Activated naive CD4-positive, alpha-beta T cell treated with anti-CD3 and anti-CD28 coated beads, Interleukin-2, amount 10 ng/mL, durations not matched to agents 7 days and 5 days (primary cell): ENCODE data around the gene ADTRP.
"Not testable (repeated sequence)": the region's sequence is repeated elsewhere in the genome, so short reads cannot be mapped to it uniquely, and the experiment has no call there.

ENCODE experiments used
- CTCF ChIA-PET: fragments of 350-600 bp; sonication (Branson Sonifier 250); formaldehyde crosslinking; loops from one replicate; lab custom pipeline; 2021; ENCODE audit warnings: antibody characterized with exemption; lab: Charles Lee
- DNase-seq: peaks from one replicate; pipeline ENCODE4 v3.0.0-alpha.2; 2020
- H3K27ac Mint-ChIP-seq: one replicate; pipeline ENCODE4 v1.8.0; 2021; ENCODE audit warnings: mild to moderate bottlenecking, moderate library complexity, mixed read lengths
- H3K27me3 Mint-ChIP-seq: one replicate; pipeline ENCODE4 v1.8.0; 2021; ENCODE audit warnings: mild to moderate bottlenecking, mixed read lengths
- H3K36me3 Mint-ChIP-seq: one replicate; pipeline ENCODE4 v1.8.0; 2021; ENCODE audit warnings: mixed read lengths
- H3K4me1 Mint-ChIP-seq: one replicate; pipeline ENCODE4 v1.8.0; 2021; ENCODE audit warnings: mixed read lengths
- H3K4me3 Mint-ChIP-seq: one replicate; pipeline ENCODE4 v1.8.0; 2021; ENCODE audit warnings: mild to moderate bottlenecking, moderate library complexity, mixed read lengths
- H3K9me3 Mint-ChIP-seq: one replicate; pipeline ENCODE4 v1.8.0; 2021; ENCODE audit warnings: mixed read lengths

ADTRP gene

GRCh38 chr6:11706171-11706570, 72.4 kb downstream of the ADTRP start:
- Mint-ChIP-seq H3K4me1 (peaks cover 21% of the 10 kb centered on the region), H3K36me3 (peaks cover 6% of the 10 kb centered on the region), H3K4me3 (no peak overlapping the region), H3K27ac (no peak overlapping the region), H3K27me3 (no peaks in the 10 kb centered on the region), H3K9me3 (no peaks in the 10 kb centered on the region)
- DNase-seq: no peak
- CTCF ChIA-PET: no interaction called here

GRCh38 chr6:11705483-11705882, 73.1 kb downstream of the ADTRP start:
- CTCF ChIA-PET: no interaction called here
- no peak for DNase-seq
- no peak overlapping the region for H3K27ac Mint-ChIP-seq
- H3K4me3 Mint-ChIP-seq: no peak overlapping the region
- H3K36me3 Mint-ChIP-seq: peaks cover 5% of the 10 kb centered on the region
- no peaks in the 10 kb centered on the region for H3K27me3 Mint-ChIP-seq
- H3K4me1 Mint-ChIP-seq: peaks cover 14% of the 10 kb centered on the region
- H3K9me3 Mint-ChIP-seq: no peaks in the 10 kb centered on the region

DNA sequence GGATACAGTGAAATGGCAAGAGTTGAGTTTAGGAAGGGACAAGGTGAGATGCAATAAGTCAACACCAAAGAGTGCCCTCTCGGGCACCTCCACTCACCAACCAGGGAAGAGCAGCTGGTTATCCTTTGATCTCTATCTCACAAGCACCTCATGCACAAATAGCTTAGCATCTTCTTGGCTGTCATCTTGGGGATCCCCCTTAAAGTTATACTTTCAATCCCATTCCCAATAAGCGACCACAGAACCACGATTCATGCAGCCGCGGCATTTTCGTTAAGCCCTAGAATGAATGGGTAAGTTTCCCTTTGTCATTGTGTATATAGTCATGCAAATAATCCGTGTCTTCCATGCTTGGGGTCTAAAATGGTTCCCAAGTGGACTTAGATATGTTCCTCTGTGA, 73.5 kb downstream of the ADTRP start:
- no peaks in the 10 kb centered on the region for H3K9me3 Mint-ChIP-seq
- no peak overlapping the region for H3K4me3 Mint-ChIP-seq
- H3K36me3 Mint-ChIP-seq: peaks cover under 1% of the 10 kb centered on the region
- no peaks in the 10 kb centered on the region for H3K27me3 Mint-ChIP-seq
- H3K4me1 Mint-ChIP-seq: peaks cover 10% of the 10 kb centered on the region
- DNase-seq: no peak
- H3K27ac Mint-ChIP-seq: no peak overlapping the region
- CTCF ChIA-PET: no interaction called here

GRCh38 chr6:11703725-11704124, 74.9 kb downstream of the ADTRP start:
- Mint-ChIP-seq H3K27ac (no peak overlapping the region), H3K4me3 (no peak overlapping the region), H3K36me3 (no peaks in the 10 kb centered on the region), H3K27me3 (no peaks in the 10 kb centered on the region), H3K4me1 (peaks cover 2% of the 10 kb centered on the region), H3K9me3 (no peaks in the 10 kb centered on the region)
- no peak for DNase-seq
- CTCF ChIA-PET: interaction anchor here (0.8 kb wide), 1 partner anchor 530 kb away, joined by 3 read pairs; no protein-coding TSS in a partner anchor

DNA sequence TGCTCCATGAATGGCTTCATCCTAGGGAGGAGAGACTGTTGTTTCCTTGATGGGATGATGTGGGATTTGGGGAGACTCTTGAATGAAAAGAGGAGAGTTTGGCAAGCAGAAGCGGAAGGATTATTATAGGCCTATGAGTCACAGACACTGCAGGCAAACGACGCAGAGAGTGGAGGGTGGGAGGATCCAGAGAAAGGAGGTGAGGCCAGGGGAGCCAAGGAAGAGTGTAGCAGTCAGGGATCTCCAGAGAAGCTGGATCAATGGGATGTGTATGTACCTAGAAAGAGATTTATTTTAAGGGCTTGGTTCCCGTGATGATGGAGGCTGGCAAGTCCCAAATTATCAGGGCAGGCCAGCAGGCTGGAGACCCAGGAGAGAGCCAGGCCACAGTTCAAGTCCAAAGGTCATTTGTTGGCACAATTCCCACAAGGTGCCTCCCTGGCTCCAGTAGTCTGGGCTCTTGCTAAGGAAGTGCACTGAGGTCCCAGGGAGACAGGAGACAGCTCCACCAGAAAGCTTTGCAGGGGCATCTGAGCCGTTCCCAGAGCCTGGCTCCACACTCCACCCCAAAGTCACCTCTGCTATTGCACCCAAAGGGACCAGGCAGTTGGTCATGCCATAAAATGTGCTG, 76.0 kb downstream of the ADTRP start:
- DNase-seq: no peak
- no peaks in the 10 kb centered on the region for H3K36me3 Mint-ChIP-seq
- no peak overlapping the region for H3K27ac Mint-ChIP-seq
- no peak overlapping the region for H3K4me3 Mint-ChIP-seq
- CTCF ChIA-PET: interaction anchor here (0.6 to 2.5 kb wide), 2 partner anchors 10 to 216 kb away, joined by 3 to 7 read pairs; no protein-coding TSS in a partner anchor
- H3K9me3 Mint-ChIP-seq: no peaks in the 10 kb centered on the region
- peaks cover 2% of the 10 kb centered on the region for H3K4me1 Mint-ChIP-seq
- H3K27me3 Mint-ChIP-seq: no peaks in the 10 kb centered on the region

DNA sequence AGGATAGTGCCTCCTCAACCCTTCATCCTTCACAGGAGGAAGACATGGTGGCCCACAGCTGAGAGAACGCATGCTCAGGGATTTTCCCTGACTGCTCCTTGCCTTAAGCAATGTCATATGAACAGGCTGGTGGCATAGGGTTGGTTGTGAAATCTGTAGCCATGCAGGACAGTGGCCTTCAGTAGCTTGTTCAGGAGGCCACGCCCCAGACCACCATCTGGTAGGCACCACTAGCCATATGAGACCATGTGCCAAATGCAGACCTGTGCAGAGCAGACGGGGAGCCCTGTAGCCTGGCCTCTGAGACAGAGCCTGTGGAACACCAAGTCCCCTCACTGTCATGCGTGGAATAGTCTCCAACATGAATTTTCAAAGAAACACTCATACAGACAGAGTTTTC, 76.5 kb downstream of the ADTRP start:
- Mint-ChIP-seq H3K36me3 (no peaks in the 10 kb centered on the region), H3K27ac (no peak overlapping the region), H3K4me3 (no peak overlapping the region), H3K27me3 (no peaks in the 10 kb centered on the region), H3K4me1 (peaks cover 2% of the 10 kb centered on the region), H3K9me3 (no peaks in the 10 kb centered on the region)
- DNase-seq: no peak
- CTCF ChIA-PET: interaction anchor here (2.5 kb wide), 1 partner anchor 10 kb away, joined by 7 read pairs; no protein-coding TSS in a partner anchor

DNA sequence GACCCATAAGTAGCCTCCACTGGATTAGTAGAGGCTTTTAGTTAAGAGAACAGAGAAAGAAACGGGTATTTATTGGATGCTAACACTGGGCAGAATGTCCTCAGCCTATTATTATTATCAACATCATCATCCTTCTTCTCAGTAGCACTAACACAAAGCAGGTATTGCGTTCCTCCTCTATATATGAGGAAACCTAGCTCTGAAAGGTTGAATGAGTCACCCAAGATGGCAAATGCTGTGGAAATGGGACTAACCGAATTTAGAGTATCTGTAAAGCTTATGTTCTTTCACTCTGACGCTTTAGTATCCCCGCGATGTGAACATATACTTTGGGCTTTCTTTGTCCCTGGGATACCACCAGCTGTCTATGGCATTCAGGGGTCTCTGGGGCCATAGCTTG, 77.0 kb downstream of the ADTRP start:
- peaks cover 2% of the 10 kb centered on the region for H3K4me1 Mint-ChIP-seq
- no peaks in the 10 kb centered on the region for H3K27me3 Mint-ChIP-seq
- no peak for DNase-seq
- no peak overlapping the region for H3K27ac Mint-ChIP-seq
- H3K36me3 Mint-ChIP-seq: no peaks in the 10 kb centered on the region
- no peak overlapping the region for H3K4me3 Mint-ChIP-seq
- H3K9me3 Mint-ChIP-seq: no peaks in the 10 kb centered on the region
- CTCF ChIA-PET: interaction anchor here (0.7 to 2.5 kb wide), 4 partner anchors 11 to 588 kb away, joined by 3 to 7 read pairs (median 3); no protein-coding TSS in a partner anchor

DNA sequence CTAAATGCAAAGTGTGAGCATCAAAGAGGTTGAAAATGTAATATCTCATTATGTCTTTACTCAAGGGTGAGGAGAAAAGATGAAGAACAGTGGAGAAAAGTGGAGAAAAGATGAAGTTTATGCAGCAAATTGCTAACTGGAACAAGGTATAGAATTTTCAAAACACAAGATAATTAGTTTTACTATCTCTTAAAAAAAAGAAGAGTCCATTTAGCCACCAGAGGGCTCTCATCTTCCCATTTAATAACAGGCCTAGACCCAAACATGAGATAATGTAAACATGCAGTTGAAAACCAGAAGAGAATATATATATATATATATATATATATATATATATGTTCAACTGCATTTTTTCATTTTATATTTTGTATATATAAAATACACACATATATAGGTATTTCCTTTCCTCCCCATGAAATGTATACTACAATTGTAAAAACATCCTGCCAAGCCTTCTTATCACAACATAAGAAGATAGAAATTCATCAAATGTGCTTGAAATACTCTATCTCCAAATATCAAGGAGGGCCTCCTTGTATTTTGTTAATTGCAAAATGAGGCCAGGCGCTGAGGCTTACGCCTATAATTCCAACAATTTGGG, 78.4 kb downstream of the ADTRP start:
- DNase-seq: no peak
- CTCF ChIA-PET: interaction anchor here (0.7 to 2.7 kb wide), 4 partner anchors 45 to 589 kb away, joined by 3 to 10 read pairs (median 4); partner anchors contain the start of gene EDN1
- H3K9me3 Mint-ChIP-seq: no peaks in the 10 kb centered on the region
- H3K4me3 Mint-ChIP-seq: no peak overlapping the region
- no peaks in the 10 kb centered on the region for H3K27me3 Mint-ChIP-seq
- no peaks in the 10 kb centered on the region for H3K4me1 Mint-ChIP-seq
- H3K27ac Mint-ChIP-seq: no peak overlapping the region
- no peaks in the 10 kb centered on the region for H3K36me3 Mint-ChIP-seq

- Mint-ChIP-seq H3K9me3 (no peaks in the 10 kb centered on the region), H3K36me3 (no peaks in the 10 kb centered on the region), H3K4me1 (no peaks in the 10 kb centered on the region), H3K4me3 (no peak overlapping the region), H3K27ac (no peak overlapping the region), H3K27me3 (no peaks in the 10 kb centered on the region)
- CTCF ChIA-PET: interaction anchor here (1.0 to 2.7 kb wide), 3 partner anchors 44 to 590 kb away, joined by 3 to 10 read pairs (median 5); partner anchors contain the start of gene EDN1
- no peak for DNase-seq
These were observed 79.0 kb downstream of the ADTRP start for GRCh38 chr6:11699576-11699975.

GRCh38 chr6:11692451-11693376, 85.9 kb downstream of the ADTRP start:
- no peak overlapping the region for H3K4me3 Mint-ChIP-seq
- H3K9me3 Mint-ChIP-seq: peaks cover 4% of the 10 kb centered on the region
- no peaks in the 10 kb centered on the region for H3K36me3 Mint-ChIP-seq
- no peaks in the 10 kb centered on the region for H3K4me1 Mint-ChIP-seq
- no peak for DNase-seq
- CTCF ChIA-PET: interaction anchor here (0.6 to 0.8 kb wide), 2 partner anchors 286 to 383 kb away, joined by 3 read pairs; no protein-coding TSS in a partner anchor
- H3K27ac Mint-ChIP-seq: no peak overlapping the region
- H3K27me3 Mint-ChIP-seq: no peaks in the 10 kb centered on the region

- H3K9me3 Mint-ChIP-seq: peaks cover 4% of the 10 kb centered on the region
- no peak for DNase-seq
- CTCF ChIA-PET: no interaction called here
- no peak overlapping the region for H3K4me3 Mint-ChIP-seq
- H3K4me1 Mint-ChIP-seq: no peaks in the 10 kb centered on the region
- no peak overlapping the region for H3K27ac Mint-ChIP-seq
- H3K36me3 Mint-ChIP-seq: no peaks in the 10 kb centered on the region
- H3K27me3 Mint-ChIP-seq: no peaks in the 10 kb centered on the region
These were observed 88.8 kb downstream of the ADTRP start for GRCh38 chr6:11689847-11690246.

- CTCF ChIA-PET, H3K27me3 Mint-ChIP-seq, H3K36me3 Mint-ChIP-seq, H3K4me3 Mint-ChIP-seq, H3K4me1 Mint-ChIP-seq, H3K9me3 Mint-ChIP-seq, DNase-seq, H3K27ac Mint-ChIP-seq: not testable (repeated sequence)
These were observed 89.2 kb downstream of the ADTRP start for GRCh38 chr6:11689400-11689799.

GRCh38 chr6:11688425-11688709, 90.2 kb downstream of the ADTRP start:
- Mint-ChIP-seq H3K4me3 (no peak overlapping the region), H3K36me3 (no peaks in the 10 kb centered on the region), H3K27me3 (no peaks in the 10 kb centered on the region), H3K9me3 (no peaks in the 10 kb centered on the region), H3K27ac (no peak overlapping the region), H3K4me1 (no peaks in the 10 kb centered on the region)
- CTCF ChIA-PET: interaction anchor here (0.8 kb wide), 1 partner anchor 546 kb away, joined by 3 read pairs; no protein-coding TSS in a partner anchor
- no peak for DNase-seq

DNA sequence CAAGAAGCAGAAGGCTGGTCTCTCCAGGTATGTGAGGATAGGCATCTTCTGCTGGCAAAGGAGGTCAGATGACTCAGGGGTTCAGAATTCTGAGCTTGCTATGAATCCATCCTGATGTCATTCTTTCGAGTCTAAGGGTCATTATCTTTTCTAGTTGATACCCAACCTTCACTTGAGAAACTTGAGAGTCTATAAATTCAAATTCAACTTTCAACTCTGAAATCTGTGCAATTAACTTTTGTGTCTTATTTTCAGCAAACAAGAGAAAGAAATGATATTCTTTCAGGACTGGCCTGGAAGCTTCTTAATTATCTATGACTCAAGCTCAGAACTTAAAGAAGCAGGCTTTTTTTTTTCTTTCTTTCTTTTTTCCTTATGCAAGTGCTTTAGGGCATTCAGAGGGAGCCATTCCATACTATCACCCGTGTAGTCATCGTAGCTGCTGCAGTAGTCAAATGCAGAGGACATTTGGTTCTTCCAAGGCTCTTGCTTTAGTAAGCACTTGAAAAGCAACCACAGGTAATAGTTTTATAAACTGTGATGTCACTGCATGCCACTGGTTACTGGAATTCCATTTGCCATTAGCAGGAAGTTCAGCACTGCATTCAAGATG, 93.0 kb downstream of the ADTRP start:
- H3K9me3 Mint-ChIP-seq: peaks cover 3% of the 10 kb centered on the region
- no peaks in the 10 kb centered on the region for H3K4me1 Mint-ChIP-seq
- no peak for DNase-seq
- CTCF ChIA-PET: interaction anchor here (0.6 kb wide), 1 partner anchor 147 kb away, joined by 3 read pairs; no protein-coding TSS in a partner anchor
- no peaks in the 10 kb centered on the region for H3K27me3 Mint-ChIP-seq
- H3K4me3 Mint-ChIP-seq: no peak overlapping the region
- no peak overlapping the region for H3K27ac Mint-ChIP-seq
- no peaks in the 10 kb centered on the region for H3K36me3 Mint-ChIP-seq
